K562 (cell line): ENCODE data around the gene TNNT1. TPM values are rescaled to one million over a fixed set of nuclear protein-coding genes. Genes with fewer than 3 reads are reported as not detected.

Source experiments
- BHLHE40 ChIP-seq: IDR thresholded peaks from 2 replicates; pipeline ENCODE4 v1.6.1; 2011; ENCODE audit warnings: low read length, improper control_type of control experiment
- CBX1 ChIP-seq: sonication (generic); IDR thresholded peaks from 2 replicates; pipeline ENCODE4 v1.6.1; 2016; ENCODE audit warnings: antibody characterized with exemption, low read depth, mild to moderate bottlenecking
- CSDE1 ChIP-seq, 2 experiments: fragments of 450-650 bp; IDR thresholded peaks; 2 replicates each; pipeline ENCODE4 v1.6.1; 2016; ENCODE audit warnings: mild to moderate bottlenecking in 1 of 2
- HDAC1 ChIP-seq, 2 experiments: fragments of 450-650 bp; IDR thresholded peaks; 2 replicates each; pipeline ENCODE4 v1.6.1; 2016 to 2017; ENCODE audit warnings: inconsistent platforms in 1 of 2, mild to moderate bottlenecking in 1 of 2, moderate library complexity in 1 of 2
- MCM2 ChIP-seq: fragments of 450-650 bp; IDR thresholded peaks from 2 replicates; pipeline ENCODE4 v1.6.1; 2017; ENCODE audit warnings: low read depth, mild to moderate bottlenecking
- NFE2L1 ChIP-seq: fragments of 450-650 bp; IDR thresholded peaks from 2 replicates; pipeline ENCODE4 v1.6.1; 2016; ENCODE audit warnings: missing genetic modification characterization, low read depth, mild to moderate bottlenecking, missing compliant biosample characterization, moderate library complexity, borderline replicate concordance
- SMAD4 ChIP-seq: fragments of 250-450 bp; sonication (Bioruptor Pico); conservative IDR thresholded peaks from 2 replicates; pipeline ENCODE4 v1.8.0; 2021; ENCODE audit warnings: inconsistent platforms, mild to moderate bottlenecking, moderate library complexity
- SOX6 ChIP-seq: fragments of 450-650 bp; IDR thresholded peaks from 2 replicates; pipeline ENCODE4 v1.6.1; 2014; ENCODE audit warnings: mild to moderate bottlenecking
- TFE3 ChIP-seq: fragments of 450-650 bp; formaldehyde crosslinking; IDR thresholded peaks from 2 replicates; pipeline ENCODE4 v1.4.0; 2020; ENCODE audit warnings: mild to moderate bottlenecking, mixed read lengths
- ZBTB43 ChIP-seq: sonication (generic); formaldehyde crosslinking; IDR thresholded peaks from 2 replicates; pipeline ENCODE4 v1.8.0; 2023; ENCODE audit warnings: mild to moderate bottlenecking, missing genetic modification reagents
- ZNF197 ChIP-seq: fragments of 200-800 bp; sonication (Bioruptor generic); IDR thresholded peaks from 2 replicates; pipeline ENCODE4 v1.6.1; 2016; ENCODE audit warnings: low read depth, missing genetic modification characterization, missing compliant biosample characterization
- ZNF318 ChIP-seq, 2 experiments: fragments of 450-650 bp; IDR thresholded peaks; 2 replicates each; pipeline ENCODE4 v1.6.1; 2016; ENCODE audit warnings: mild to moderate bottlenecking in 2 of 2, borderline replicate concordance in 1 of 2, low read depth in 1 of 2, moderate library complexity in 1 of 2
- ZNF398 ChIP-seq: fragments of 250-450 bp; sonication (Bioruptor Pico); IDR thresholded peaks from 2 replicates; pipeline ENCODE4 v1.8.0; 2021; ENCODE audit warnings: moderate library complexity, mild to moderate bottlenecking, inconsistent platforms
- ZNF668 ChIP-seq: fragments of 250-450 bp; sonication (Bioruptor Pico); IDR thresholded peaks from 2 replicates; pipeline ENCODE4 v1.8.0; 2022; ENCODE audit warnings: mild to moderate bottlenecking, inconsistent platforms
- polyA plus RNA-seq, 8 experiments: library from polyadenylated mRNA; depleted of rRNA in 4 of 8; stranded (reverse) in 5 of 8; unstranded in 3 of 8; fragments of >200 nt; fragmentation: Nextera tagmentation in 2 of 8; fragmentation: Illumina TruSeq in 1 of 8; extraction: Ambion mirVana in 2 of 8; extraction: Trizol in 1 of 8; gene quantifications; 2 replicates each; pipeline versions ENCODE4 v1.2.1 to v1.2.3, GENCODE V29; 2011 to 2014; ENCODE audit warnings: inconsistent platforms in 1 of 8, missing spikeins in 1 of 8
- total RNA-seq, 7 experiments: library from RNA; depleted of rRNA in 6 of 7; stranded (reverse); fragments of >200 nt in 6 of 7; fragmentation: Illumina TruSeq in 2 of 7; extraction: Trizol in 2 of 7; gene quantifications; 2 replicates each; pipeline versions ENCODE4 v1.2.1 to v1.2.3, GENCODE V29; 2011 to 2021; ENCODE audit warnings: low replicate concordance in 1 of 7

TNNT1 gene
- total and polyA plus RNA-seq, 9 of the 15 experiments (the other 6 are each of a cell fraction or from before 2014, with no cell fraction given) = 31.8 to 390 (median 227) TPM

GRCh38 chr19:55166530-55167268, 17.7 kb upstream of the TNNT1 start, which contains the start of gene DNAAF3 (continued):
- no peak for TF ChIP-seq ZNF318 (IDR thresholded peaks at IDR 0.05; ENCODE audit: borderline replicate concordance in 1 of 2, low read depth in 1 of 2)
- TF ChIP-seq TFE3 = peak; percentile 14; the same call in 1 of the 2 replicates
- TF ChIP-seq ZNF197 (CRISPR knock-in tag) = no peak
- peak; percentile 92 for TF ChIP-seq BHLHE40
- TF ChIP-seq HDAC1 (IDR thresholded peaks at IDR 0.05) = no peak
- no peak for TF ChIP-seq ZNF668 (CRISPR knock-in tag)
- no peak for TF ChIP-seq ZNF398 (CRISPR knock-in tag)
- TF ChIP-seq NFE2L1 = no peak
- TF ChIP-seq ZBTB43 (CRISPR knock-in tag) = no peak
- no peak for TF ChIP-seq CBX1
- TF ChIP-seq MCM2 = no peak
- TF ChIP-seq CSDE1 (IDR thresholded peaks at IDR 0.05) = peak in 1 of 2 experiments; percentile 100; a peak in 2 of 4 replicates
- TF ChIP-seq SMAD4 (CRISPR knock-in tag) = peak; percentile 25
- TF ChIP-seq SOX6 = 0 out of 2 replicates have a peak, but pooled peaks have one; percentile 41
